HG03103 (cell line): ENCODE data around the gene SMNDC1.
"Not testable (repeated sequence)": the region's sequence is repeated elsewhere in the genome, so short reads cannot be mapped to it uniquely, and the experiment has no call there.

Experiments
- ATAC-seq: cut with Tn5 transposase; IDR thresholded peaks from one replicate; pipeline ENCODE4 v1.9.1; 2021; ENCODE audit warnings: low read depth; ENCODE audit not compliant: unreplicated experiment

The SMNDC1 gene

DNA sequence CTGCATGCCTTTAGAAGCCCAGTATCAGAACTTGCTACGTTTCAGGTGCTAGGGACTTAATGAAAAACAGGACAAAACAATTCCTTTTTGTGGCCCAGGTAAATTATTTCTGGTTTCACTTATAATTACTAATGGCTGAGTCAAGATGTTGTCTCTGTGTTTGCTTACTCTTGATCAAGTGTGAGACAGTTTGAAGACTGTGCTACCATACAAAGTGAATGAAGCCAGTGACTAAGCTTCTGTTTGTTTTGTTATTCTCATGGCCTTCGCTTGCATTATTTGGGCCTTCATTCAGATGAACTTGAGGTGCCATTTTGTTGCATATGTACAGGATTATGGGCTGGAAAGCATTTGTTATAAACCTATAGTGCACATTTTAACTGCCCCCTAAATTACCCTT is 17.9 kb downstream of the SMNDC1 start:
- ATAC-seq = no peak

DNA sequence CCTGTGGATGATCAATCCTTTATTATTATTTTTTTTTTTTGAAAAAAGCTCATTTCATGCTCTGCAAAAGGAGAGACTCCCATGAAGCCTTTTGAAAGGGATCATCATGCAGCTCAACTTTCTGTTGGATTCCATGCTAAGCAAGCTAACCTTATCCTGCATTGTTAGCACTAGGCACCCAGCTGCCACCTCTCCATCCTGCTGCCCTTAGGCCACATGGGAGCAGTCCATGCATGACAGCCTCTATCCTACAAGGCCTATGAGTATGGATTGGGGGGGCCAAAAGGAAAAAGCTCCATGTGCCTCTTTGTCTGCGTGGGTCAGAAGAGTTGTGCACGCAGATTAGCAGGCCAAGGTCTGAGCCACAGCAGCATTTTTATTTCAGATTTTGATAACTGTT is 19.2 kb downstream of the SMNDC1 start:
- ATAC-seq = no peak

DNA sequence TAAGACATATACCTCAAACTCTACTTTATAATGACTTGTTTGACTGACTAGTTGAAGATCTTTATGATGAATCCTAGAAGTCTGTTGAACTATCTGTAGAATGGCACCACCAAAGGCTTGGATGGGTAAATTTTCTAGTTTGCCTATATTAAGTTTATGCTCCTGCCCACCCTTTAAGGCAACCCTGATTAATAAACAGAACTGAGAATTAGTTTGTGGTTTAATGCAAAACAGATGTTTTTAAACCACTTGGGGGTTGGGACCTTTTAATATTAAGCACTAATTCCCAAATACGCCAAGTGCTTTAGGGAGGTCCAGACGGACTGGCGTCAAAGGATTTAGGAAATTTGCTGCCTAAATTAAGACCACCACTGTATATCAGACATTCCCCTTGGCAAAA is 20.5 kb downstream of the SMNDC1 start:
- no peak for ATAC-seq

DNA sequence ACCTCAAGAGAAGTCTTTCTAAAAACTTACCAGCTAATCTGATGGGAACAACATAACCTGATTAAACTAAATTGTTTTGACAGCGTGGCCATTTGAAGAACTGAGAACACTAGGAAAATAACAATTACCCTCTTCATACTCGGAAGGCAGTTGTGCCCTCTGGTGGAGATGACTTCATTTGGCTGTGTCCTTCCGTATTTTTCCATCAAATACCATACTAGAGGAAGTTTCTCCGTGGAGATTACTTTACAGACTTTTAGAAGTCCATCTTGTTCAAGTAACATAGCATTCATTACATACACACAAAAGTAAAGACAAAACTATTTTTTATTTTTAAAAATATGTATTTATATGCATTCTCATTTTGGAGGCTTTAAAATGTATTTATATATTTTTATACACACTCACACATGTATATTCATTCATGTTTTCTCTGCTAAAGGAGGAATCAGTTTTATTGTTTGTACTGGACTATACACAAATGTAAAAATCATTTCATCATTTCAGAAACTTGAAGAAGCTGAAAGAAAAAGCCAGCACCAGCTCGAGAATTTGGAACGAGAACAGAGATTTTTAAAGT is 25.2 kb downstream of the SMNDC1 start:
- no peak for ATAC-seq

DNA sequence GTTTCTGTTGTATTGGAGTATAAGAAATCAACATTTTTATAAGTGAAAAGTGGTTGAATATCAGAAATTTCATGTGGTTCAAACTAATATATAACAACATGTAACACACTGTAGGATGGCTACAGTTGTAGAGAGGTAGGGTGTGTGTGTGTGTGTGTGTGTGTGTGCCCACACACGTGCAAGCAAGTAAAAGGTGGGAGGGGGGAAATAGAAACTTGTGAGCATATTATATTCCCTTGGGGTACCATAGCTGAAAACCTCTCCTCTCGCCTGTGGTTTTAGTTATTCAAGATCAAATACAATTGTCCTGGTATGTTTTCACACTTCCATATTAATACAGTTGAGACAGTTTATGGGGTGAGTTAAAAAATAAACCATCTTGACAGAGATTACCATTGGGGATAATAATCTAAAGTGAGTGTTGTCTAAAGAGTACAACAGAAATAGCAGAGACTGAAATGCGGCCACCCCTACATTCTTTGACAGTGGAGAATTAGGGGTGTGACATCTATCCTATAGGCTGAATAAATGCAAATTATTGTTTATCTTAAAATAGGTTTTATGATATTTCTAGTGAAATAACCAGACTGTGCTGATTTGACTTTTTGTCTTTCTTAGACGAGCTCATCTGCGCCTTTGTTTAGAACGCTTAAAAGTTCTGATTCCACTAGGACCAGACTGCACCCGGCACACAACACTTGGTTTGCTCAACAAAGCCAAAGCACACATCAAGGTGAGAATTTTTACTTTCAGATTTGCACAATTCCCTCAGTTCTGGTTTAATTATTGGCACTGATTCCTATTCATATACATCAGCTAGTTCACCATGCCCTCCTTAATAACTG is 25.9 kb downstream of the SMNDC1 start:
- ATAC-seq = no peak

DNA sequence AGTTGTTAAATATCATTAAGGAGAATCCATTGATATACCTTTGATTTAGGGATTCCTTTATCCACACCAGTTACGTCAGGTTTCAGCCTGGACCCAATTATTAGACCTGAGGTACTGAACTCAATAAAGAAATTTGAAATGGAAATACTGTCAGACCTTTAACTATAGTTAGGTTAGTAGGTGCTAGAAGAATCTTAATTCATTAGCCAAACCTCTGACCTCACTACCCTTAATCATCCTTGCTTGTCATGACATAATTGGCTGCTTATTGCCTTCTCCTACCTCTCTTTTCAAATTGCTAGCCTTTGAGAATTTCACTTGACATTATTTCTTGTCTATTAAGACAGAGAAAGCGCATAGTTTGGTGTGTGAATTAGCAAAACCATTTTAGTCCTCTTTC is 27.1 kb downstream of the SMNDC1 start:
- ATAC-seq = no peak

DNA sequence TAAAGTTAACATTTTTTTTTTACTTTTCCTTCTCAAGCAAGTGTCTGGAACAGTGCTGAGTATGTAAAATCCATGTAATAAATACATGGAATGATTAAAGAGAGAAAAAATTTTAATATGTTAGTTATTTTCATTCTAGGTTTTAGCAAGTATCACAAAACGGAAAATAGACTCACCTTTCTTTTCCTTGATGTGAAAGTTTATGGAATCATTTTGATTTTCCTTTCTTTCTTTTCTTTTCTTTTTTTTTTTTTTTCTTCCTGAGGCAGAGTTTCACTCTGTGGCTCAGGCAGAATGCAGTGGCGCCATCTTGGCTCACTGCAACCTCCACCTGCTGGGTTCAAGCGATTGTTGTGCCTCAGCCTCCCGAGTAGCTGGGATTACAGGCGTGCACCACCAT is 28.1 kb downstream of the SMNDC1 start:
- ATAC-seq = no peak

DNA sequence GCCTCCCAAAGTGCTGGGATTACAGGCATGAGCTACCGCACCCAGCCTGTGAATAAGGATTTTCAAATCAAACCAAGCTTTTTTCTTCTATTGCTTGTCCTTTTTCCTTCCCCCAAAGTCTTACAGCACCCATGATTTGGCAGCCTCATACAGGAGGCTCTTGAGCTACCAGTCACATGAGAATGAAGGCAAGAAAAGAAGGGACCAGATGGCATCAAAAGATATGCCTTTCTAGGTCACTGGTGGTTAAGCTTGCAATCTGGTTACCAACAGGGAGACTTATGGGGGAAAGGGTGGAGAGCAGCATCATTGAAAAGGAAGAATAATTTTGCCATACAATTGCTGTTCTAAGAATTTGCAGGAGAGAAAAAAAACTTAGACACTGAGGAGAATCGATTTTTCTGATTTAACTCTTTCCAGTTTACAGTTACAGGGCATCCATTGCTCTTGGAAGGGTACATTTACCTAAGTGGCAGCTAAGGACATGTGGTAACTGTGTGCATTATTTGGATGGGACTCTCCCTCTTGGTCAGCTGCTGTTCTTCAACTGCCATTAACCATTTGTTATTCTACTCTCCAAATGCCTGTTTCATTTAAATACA is 29.5 kb downstream of the SMNDC1 start:
- ATAC-seq = no peak

DNA sequence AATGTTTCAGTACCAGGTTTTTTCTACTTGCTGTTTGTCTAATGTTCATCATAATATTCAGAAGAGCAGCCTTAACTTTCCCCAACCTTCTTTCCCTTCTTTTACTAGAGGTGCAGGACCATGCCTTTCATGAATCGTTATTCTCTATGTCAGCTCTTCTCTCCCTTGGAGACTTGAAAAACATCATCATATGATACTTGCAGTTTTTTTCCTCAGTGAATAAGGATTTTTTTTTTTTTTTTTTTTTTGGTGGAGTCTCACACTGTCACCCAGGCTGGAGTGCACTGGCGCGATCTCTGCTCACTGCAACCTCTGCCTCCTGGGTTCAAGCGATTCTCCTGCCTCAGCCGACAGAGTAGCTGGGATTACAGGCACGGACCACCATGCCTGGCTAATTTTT is 30.1 kb downstream of the SMNDC1 start:
- ATAC-seq = no peak

DNA sequence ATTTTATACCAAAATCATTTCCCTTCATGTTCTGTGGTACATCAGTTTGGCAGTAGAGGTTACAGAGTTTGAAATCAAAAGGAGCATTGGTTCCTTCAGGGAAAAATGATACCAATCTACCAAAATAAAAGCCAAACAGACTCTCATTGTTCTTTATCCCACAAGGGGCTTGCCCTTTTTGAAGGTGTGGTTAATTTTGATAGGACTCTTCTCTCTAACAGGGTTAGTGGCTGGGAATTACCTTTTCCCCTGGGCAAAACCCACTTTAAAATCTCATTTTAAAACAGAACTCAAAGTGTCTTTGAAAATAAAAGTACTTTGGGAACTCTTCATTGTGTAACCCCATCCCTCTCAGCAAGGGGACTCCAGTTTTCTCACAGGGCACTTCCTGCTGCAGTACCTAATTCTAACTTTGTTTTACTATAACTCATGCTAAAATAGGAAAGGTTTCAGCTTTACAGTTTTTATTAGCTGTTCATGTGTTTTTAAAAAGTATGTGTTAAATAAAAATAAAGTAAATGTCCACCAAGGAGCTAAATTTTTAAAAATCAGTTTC is 30.6 kb downstream of the SMNDC1 start:
- ATAC-seq = no peak

DNA sequence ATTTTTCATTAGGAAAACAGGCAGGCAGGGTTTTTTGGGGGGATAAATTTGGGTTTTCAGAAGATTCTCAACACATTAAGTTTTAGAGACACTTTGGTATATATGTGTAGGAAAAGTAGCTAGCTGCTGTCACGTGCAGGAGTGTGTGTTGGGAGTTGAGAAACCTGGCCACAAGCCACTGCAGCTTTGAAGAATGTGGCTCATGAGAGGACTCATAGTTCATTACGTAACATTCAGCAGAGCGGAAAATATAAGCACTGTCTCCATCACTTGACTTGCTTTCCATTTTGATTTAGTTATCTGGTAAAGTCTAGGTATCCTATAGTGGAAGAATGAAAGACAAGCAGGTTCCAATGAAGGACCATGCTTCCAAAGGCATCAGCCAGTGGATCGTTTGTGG is 31.2 kb downstream of the SMNDC1 start:
- no peak for ATAC-seq

DNA sequence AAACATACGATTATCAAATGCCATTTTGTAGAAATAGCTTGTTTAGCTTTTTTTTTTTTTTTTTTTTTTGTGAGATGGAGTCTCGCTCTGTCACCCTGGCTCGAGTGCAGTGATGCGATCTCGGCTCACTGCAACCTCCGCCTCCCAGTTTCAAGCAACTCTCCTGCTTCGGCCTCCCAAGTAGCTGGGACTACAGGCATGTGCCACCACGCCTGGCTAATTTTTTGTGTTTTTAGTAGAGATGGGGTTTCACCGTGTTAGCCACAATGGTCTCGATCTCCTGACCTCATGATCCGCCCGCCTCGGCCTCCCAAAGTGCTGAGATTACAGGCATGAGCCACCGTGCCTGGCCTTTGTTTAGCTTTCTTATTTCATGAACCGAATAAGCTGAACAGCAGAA is 31.7 kb downstream of the SMNDC1 start:
- ATAC-seq = not testable (repeated sequence)

DNA sequence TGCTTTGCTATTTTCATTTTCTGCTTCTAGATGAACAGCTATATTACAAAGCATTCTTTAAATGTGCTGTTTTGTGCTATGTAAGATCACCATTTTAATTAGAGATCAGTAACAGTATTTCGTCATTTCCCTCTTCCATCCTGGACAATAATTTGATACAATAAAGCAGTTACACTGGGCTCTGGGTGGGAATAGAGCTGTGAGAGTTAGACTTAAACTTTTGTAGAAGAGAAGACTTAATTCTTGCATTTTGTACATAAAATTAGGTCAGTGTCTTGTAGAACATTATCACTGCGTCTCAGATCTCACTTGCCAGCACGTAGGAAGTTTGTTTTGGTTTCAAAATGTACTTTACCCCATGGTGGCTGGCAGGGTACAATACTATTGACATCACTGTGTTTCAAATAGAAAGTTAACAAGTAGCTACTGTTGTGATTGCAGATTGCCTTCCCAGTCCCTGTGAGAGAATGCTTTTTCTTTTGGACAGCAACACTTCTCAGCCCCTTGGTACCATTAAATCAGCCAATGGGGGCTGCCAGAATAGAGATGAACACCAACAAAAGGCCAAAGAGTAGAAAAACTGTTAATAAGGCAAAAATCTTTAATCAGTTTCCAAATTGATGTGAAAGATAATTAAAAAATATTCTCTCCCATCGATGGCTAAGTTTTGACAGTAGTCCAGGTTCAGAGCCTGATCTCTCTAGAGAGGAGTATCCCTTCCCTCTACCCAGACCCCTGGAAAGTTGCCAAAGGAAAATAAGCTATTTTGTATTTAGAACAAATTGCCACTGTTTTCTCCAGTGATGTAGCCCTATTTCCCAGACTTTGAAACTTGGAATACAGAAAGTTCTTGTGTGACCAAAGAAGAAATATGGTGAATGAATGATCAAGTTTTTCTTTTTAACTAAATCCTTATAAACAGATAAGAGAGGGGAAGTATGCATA is 35.1 kb downstream of the SMNDC1 start:
- peak; percentile 46 for ATAC-seq

DNA sequence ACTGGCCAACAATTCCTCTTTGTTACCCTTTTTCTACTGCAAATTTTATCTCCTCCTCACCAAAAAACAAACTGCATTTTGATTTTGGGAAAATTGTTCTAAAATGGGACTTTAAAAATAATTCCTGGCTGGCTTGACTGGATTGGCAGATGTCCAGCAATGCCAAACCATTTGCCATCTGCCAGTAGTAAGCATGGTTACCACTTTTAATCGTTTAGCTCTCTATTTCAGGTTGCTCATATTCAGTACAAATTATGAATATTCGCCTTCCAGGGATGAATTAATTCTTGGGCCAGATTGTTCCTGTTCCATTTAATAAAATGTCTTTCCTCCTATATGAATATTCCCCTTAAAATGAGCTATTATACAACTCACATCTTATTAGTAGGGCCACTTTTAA is 35.7 kb downstream of the SMNDC1 start:
- ATAC-seq = no peak

DNA sequence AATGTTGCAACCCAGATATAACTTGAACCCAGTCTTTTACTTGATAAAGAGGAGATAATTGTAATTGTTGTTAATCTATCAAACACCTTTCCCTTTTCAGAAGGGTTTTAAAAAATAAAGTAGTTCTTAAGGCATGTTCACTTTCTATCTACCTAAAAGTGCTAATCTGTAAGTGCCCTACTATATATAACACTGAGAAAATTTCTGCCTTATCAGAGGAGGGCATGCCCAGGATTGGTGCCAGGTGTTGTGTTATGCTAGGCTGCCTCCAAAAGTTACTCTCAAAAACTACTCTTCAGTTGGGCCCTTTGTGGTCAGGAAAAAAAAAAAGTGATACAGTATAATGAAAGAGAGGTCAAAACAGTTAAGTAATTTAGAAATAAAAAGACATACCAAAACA is 36.3 kb downstream of the SMNDC1 start:
- no peak for ATAC-seq

DNA sequence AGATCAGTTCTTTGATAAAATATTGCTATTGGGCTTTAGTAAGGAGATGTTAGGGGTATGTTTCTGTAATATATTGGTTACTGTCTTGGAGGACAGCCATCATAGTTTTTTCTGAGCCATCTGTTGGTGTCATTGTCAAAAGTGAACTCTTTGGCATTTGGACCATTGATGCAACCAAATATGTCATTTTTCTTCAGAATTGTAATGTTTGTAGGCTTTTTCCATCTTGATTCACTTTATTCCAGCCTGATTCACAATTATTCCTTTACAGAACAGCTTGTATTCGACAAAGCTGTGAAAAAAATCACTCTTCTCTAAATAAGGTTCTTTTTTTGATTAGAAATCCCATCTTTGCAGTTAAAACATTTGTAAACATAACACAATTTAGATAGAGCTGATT is 37.4 kb downstream of the SMNDC1 start:
- ATAC-seq = no peak

DNA sequence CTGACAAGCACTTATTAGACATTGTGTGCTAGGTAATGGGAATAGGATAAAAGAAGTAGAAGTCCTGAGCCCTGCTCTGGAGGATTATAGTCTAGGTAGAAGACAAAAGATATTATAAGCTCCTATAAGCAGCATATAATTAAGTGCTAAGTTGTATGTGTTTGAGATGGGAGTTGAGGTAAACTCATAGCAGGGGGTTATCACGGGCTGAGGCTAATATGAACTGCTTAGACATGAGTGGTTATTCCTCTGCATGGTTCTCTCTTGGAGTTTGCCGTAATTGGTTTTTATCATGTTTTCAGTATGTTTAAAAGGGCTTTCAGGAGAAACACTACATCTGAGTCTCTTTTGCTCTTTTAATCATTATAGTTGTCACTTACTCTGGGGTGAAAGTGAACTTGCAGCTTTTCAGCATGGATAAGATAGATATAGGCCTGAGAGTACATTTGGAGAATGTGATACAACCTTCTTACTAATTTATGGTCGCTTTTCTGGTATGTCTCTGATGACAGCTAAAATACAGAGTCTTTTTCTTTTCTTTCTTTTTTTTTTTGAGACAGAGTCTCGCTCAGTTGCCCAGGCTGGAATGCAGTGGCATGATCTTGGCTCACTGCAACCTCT is 39.0 kb downstream of the SMNDC1 start:
- no peak for ATAC-seq

DNA sequence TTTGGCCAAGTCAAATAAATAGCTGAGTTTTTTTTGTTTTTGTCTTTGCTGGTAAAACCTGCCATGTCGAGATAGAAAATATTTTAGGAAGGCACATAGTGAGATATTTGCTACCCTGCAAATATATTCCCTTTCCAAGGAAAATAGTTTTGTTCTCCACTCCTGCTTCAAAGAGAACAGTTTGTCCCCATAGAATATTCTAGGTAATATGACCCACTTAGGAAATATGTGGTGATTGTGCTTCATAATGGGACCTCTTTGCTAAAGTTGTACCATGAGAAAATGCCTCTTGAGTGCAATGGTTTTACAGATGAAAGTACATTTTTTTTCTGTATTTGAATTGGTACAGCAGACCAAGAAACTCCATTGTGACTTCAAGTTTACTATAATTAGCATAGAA is 41.6 kb downstream of the SMNDC1 start:
- no peak for ATAC-seq

DNA sequence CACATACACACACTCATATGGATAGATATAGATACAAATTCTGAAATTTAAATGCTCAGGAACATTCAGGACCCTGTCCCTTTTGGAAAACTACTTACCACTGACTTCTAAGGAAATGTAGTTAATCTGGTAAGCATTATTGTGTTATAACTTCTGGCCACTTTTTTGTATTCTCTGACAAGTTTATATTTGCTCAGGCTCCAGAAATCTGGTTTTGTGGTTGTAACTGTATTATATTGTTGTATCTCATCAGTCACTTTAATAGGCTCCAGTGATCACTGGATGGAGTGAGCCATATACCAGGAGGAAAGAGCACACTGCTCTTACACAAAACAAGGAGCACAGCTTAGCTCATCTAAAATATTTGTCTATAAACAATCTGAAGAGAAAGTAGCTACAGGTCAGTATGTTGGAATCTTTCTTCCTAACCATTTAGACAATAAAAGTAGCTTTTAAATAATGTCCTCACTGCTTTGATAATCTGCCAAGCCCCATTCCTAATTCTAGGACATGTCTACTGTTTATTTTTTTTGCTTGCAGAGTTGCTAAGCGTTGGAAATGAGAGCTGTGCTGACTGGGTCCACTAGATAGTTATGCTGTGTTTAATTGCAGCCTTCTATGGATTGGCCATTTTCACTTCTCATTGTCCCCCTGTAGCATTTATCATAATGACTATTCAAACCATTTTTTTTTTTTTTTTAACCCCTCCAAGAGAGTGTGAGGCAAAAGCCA is 43.8 kb downstream of the SMNDC1 start:
- no peak for ATAC-seq

DNA sequence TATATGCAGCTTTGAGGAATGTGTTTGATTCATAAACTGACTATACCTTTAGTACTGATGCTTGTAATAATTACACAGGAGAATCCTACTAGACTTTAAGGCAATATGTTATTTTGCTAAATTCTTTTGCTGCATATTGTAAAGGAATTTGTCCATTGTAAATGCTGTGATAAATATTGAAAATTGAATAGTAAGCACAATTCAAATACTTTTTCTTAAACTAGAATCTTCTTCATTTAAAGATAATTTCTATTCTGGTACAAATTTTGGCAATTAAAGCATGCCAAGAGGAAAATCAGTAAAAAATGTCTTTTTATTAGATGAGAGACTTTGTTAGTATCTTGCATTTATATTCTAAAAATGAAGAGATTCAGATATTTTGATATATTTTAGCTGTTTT is 45.4 kb downstream of the SMNDC1 start:
- ATAC-seq = no peak
